MM.1S (cell line): ENCODE results near the gene PRDM10.

Source experiments
- DNase-seq: peaks from one replicate; pipeline ENCODE4 v3.0.0-alpha.2; 2015
- H2AFZ ChIP-seq: fragments of 300-600 bp; sonication (generic); 2 replicates; pipeline ENCODE4 v1.6.0; 2016; ENCODE audit warnings: antibody characterized with exemption, low read length
- H3F3A ChIP-seq: fragments of 300-600 bp; sonication (generic); 2 replicates; pipeline ENCODE4 v1.6.1; 2016; ENCODE audit warnings: mild to moderate bottlenecking, antibody characterized with exemption, low read length, moderate library complexity, mixed read lengths; ENCODE audit not compliant: insufficient read depth
- H3K27ac ChIP-seq: fragments of 300-600 bp; sonication (generic); 2 replicates; pipeline ENCODE4 v1.5.1; 2016; ENCODE audit warnings: mild to moderate bottlenecking, low read length
- H3K27me3 ChIP-seq: fragments of 300-600 bp; sonication (generic); replicated peaks from 2 replicates; pipeline ENCODE4 v1.6.0; 2016; ENCODE audit warnings: low read length; ENCODE audit not compliant: insufficient read depth
- H3K36me3 ChIP-seq: fragments of 300-600 bp; sonication (generic); replicated peaks from 2 replicates; pipeline ENCODE4 v1.6.1; 2016; ENCODE audit warnings: mild to moderate bottlenecking, low read length, mixed read lengths; ENCODE audit not compliant: insufficient read depth
- H3K4me1 ChIP-seq: fragments of 300-600 bp; sonication (generic); 2 replicates; pipeline ENCODE4 v1.6.1; 2016; ENCODE audit warnings: low read length, mixed read lengths
- H3K4me2 ChIP-seq: fragments of 300-600 bp; sonication (generic); 2 replicates; pipeline ENCODE4 v1.6.0; 2016; ENCODE audit warnings: low read depth, low read length
- H3K4me3 ChIP-seq: fragments of 300-600 bp; sonication (generic); 2 replicates; pipeline ENCODE4 v1.5.1; 2016; ENCODE audit warnings: low read length, mixed read lengths
- H3K79me2 ChIP-seq: fragments of 300-600 bp; sonication (generic); 2 replicates; pipeline ENCODE4 v1.6.1; 2016; ENCODE audit warnings: mixed run types, low read length, mixed read lengths
- H3K9ac ChIP-seq: fragments of 300-600 bp; sonication (generic); 2 replicates; pipeline ENCODE4 v1.6.1; 2016; ENCODE audit warnings: low read length, mixed read lengths
- H3K9me2 ChIP-seq: fragments of 300-600 bp; sonication (generic); replicated peaks from 2 replicates; pipeline ENCODE4 v1.6.1; 2016; ENCODE audit warnings: mild to moderate bottlenecking, low read length, mixed read lengths; ENCODE audit not compliant: insufficient read depth
- H3K9me3 ChIP-seq: fragments of 300-600 bp; sonication (generic); replicated peaks from 2 replicates; pipeline ENCODE4 v1.6.1; 2016; ENCODE audit warnings: mild to moderate bottlenecking, low read length, mixed read lengths; ENCODE audit not compliant: insufficient read depth
- H4K20me1 ChIP-seq: fragments of 300-600 bp; sonication (generic); 2 replicates; pipeline ENCODE4 v1.6.1; 2016; ENCODE audit warnings: mild to moderate bottlenecking, low read length, moderate library complexity, mixed read lengths; ENCODE audit not compliant: insufficient read depth
- CTCF ChIP-seq: fragments of 300-600 bp; sonication (generic); IDR thresholded peaks from 2 replicates; pipeline ENCODE4 v1.5.1; 2016; ENCODE audit warnings: antibody characterized with exemption, low read length, mixed read lengths
- EZH2 ChIP-seq: fragments of 300-600 bp; sonication (generic); optimal IDR thresholded peaks from 2 replicates; pipeline ENCODE3; 2017; ENCODE audit warnings: low read depth, mild to moderate bottlenecking, antibody characterized with exemption, low read length, mixed read lengths
- EZH2phosphoT487 ChIP-seq: fragments of 300-600 bp; sonication (generic); IDR thresholded peaks from 2 replicates; pipeline ENCODE4 v1.6.1; 2018; ENCODE audit warnings: antibody characterized with exemption, low read length

The PRDM10 gene

GRCh38 chr11:129975543-129975942 is 27.1 kb downstream of the PRDM10 start:
- Histone ChIP-seq H3K79me2 (no peaks in the 10 kb centered on the region), H3K4me2 (no peak overlapping the region), H3K9me3 (no peaks in the 10 kb centered on the region), H4K20me1 (no peaks in the 10 kb centered on the region), H3K27me3 (no peaks in the 10 kb centered on the region), H3K9ac (no peak overlapping the region), H3K4me3 (no peak overlapping the region), H3F3A (no peaks in the 10 kb centered on the region), H3K27ac (no peak overlapping the region), H3K9me2 (no peaks in the 10 kb centered on the region), H3K36me3 (no peaks in the 10 kb centered on the region), H3K4me1 (no peaks in the 10 kb centered on the region), H2AFZ (no peak overlapping the region)
- TF ChIP-seq EZH2, result no peak
- no peak for TF ChIP-seq EZH2phosphoT487
- TF ChIP-seq CTCF, result no peak
- no peak for DNase-seq

GRCh38 chr11:129974672-129975071 is 28.0 kb downstream of the PRDM10 start:
- H3K4me1 ChIP-seq, result no peaks in the 10 kb centered on the region
- no peak for TF ChIP-seq EZH2
- no peak for TF ChIP-seq CTCF
- no peak for TF ChIP-seq EZH2phosphoT487
- no peak overlapping the region for H3K27ac ChIP-seq
- no peaks in the 10 kb centered on the region for H3K36me3 ChIP-seq
- DNase-seq, result no peak
- no peaks in the 10 kb centered on the region for H3K9me3 ChIP-seq
- H3K27me3 ChIP-seq, result no peaks in the 10 kb centered on the region
- H3K4me2 ChIP-seq, result no peak overlapping the region
- H3K9me2 ChIP-seq, result no peaks in the 10 kb centered on the region
- no peaks in the 10 kb centered on the region for H3K79me2 ChIP-seq
- H3K9ac ChIP-seq, result no peak overlapping the region
- H3F3A ChIP-seq, result no peaks in the 10 kb centered on the region
- H2AFZ ChIP-seq, result no peak overlapping the region
- H3K4me3 ChIP-seq, result no peak overlapping the region
- H4K20me1 ChIP-seq, result no peaks in the 10 kb centered on the region

GRCh38 chr11:129974237-129974636 is 28.4 kb downstream of the PRDM10 start:
- H3F3A ChIP-seq, result no peaks in the 10 kb centered on the region
- H2AFZ ChIP-seq, result no peak overlapping the region
- no peaks in the 10 kb centered on the region for H3K36me3 ChIP-seq
- DNase-seq, result no peak
- no peaks in the 10 kb centered on the region for H3K9me2 ChIP-seq
- H4K20me1 ChIP-seq, result no peaks in the 10 kb centered on the region
- no peak overlapping the region for H3K9ac ChIP-seq
- no peaks in the 10 kb centered on the region for H3K4me1 ChIP-seq
- H3K4me2 ChIP-seq, result no peak overlapping the region
- H3K27me3 ChIP-seq, result no peaks in the 10 kb centered on the region
- H3K27ac ChIP-seq, result no peak overlapping the region
- H3K4me3 ChIP-seq, result no peak overlapping the region
- TF ChIP-seq CTCF, result no peak
- no peak for TF ChIP-seq EZH2
- no peak for TF ChIP-seq EZH2phosphoT487
- H3K9me3 ChIP-seq, result no peaks in the 10 kb centered on the region
- H3K79me2 ChIP-seq, result no peaks in the 10 kb centered on the region
